Measurements from ENCODE around the gene ARRB1. TPM values are rescaled to one million over a fixed set of nuclear protein-coding genes. Genes with fewer than 3 reads are reported as not detected.

ARRB1 gene
- total RNA-seq, 1 experiment from 2014 or later = 90.1 TPM

DNA sequence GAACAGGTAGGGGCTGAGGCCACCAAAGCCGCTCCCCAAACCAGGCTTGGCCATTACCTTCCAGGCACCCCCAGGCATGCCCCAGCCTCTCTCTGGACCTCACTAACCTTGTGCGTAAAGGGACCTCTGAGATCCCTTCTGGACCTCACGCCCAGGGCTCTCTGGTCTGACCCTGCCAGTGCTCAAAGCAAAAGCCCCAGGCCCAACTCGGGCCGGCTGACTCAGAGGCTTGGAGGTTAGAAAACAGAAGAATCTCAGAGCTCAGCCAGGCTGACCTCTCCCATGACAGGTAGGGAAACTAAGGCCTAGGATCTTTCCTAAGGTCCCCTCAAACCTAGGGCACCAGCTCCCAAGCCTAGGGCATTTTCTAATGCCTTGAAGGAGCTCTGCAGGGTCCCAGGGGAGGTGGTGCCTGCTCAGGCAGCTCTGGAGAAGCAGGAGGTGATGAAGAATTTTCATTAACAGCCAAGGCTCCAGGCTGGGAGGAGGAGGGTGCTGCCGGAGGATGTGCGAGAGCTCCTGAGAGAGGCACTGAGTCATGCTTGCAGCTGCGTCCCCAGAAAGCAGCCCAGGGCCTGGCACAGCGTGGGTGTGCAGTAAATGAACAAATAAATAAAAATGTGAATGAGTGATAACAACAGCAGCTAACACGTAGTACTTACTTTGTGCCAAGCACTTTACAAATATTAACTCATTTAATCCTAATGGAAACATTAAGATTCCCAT lies 25.6 kb downstream of the ARRB1 start:
- ChIA-PET POLR2A (no interaction called here), CTCF (interaction anchor here (1.2 to 2.2 kb wide), 3 partner anchors 14 to 100 kb away, joined by 5 to 9 read pairs (median 7); no protein-coding TSS in a partner anchor)
- no peaks in the 10 kb centered on the region for H3K9me3 Mint-ChIP-seq
- DNase-seq (ENCODE audit: low spot score) (no peak), ATAC-seq (no peak)
- TF ChIP-seq EMX1 (CRISPR knock-in tag; IDR thresholded peaks at IDR 0.05) (no peak), ATF6 (CRISPR knock-in tag; IDR thresholded peaks at IDR 0.05) (no peak), ZNF671 (CRISPR knock-in tag; IDR thresholded peaks at IDR 0.05) (no peak), GRHL2 (CRISPR knock-in tag; IDR thresholded peaks at IDR 0.05; ENCODE audit: insufficient replicate concordance, severe bottlenecking) (no peak), ERG (CRISPR knock-in tag; IDR thresholded peaks at IDR 0.05) (no peak), ZNF425 (CRISPR knock-in tag; conservative IDR thresholded peaks at IDR 0.05) (no peak), SP1 (CRISPR knock-in tag; conservative IDR thresholded peaks at IDR 0.05) (no peak)
- TF ChIP-seq, protein P1, sequence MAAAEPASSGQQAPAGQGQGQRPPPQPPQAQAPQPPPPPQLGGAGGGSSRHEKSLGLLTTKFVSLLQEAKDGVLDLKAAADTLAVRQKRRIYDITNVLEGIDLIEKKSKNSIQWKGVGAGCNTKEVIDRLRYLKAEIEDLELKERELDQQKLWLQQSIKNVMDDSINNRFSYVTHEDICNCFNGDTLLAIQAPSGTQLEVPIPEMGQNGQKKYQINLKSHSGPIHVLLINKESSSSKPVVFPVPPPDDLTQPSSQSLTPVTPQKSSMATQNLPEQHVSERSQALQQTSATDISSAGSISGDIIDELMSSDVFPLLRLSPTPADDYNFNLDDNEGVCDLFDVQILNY (CRISPR knock-in tag; IDR thresholded peaks at IDR 0.05) = no peak
- H3K27ac Mint-ChIP-seq = 0 out of 2 replicates have a peak overlapping the region, but pooled peaks have one; percentile 50
- H3K4me1 Mint-ChIP-seq = peaks cover 81% of the 10 kb centered on the region
- H3K36me3 Mint-ChIP-seq = peaks cover 13% of the 10 kb centered on the region
- no peak overlapping the region for H3K4me3 Mint-ChIP-seq
- no peaks in the 10 kb centered on the region for H3K27me3 Mint-ChIP-seq (ENCODE audit: low read depth)

- no peak for ATAC-seq
- Mint-ChIP-seq H3K4me3 (no peak overlapping the region), H3K9me3 (no peaks in the 10 kb centered on the region), H3K27ac (peak overlapping the region; percentile 91), H3K36me3 (peaks cover 13% of the 10 kb centered on the region), H3K27me3 (ENCODE audit: low read depth) (no peaks in the 10 kb centered on the region), H3K4me1 (peaks cover 81% of the 10 kb centered on the region)
- ChIA-PET CTCF (no interaction called here), POLR2A (no interaction called here)
- TF ChIP-seq ZNF317 (CRISPR knock-in tag; IDR thresholded peaks at IDR 0.05; ENCODE audit: borderline replicate concordance, low read depth) = no peak
- no peak for TF ChIP-seq KAT7 (CRISPR knock-in tag; IDR thresholded peaks at IDR 0.05; ENCODE audit: borderline replicate concordance)
- no peak for TF ChIP-seq CBFB (CRISPR knock-in tag; IDR thresholded peaks at IDR 0.05; ENCODE audit: low read depth)
- no peak for TF ChIP-seq ZNF219 (CRISPR knock-in tag; IDR thresholded peaks at IDR 0.05; ENCODE audit: borderline replicate concordance)
- no peak for TF ChIP-seq PRRX2 (CRISPR knock-in tag; IDR thresholded peaks at IDR 0.05)
- no peak for TF ChIP-seq ZNF425 (CRISPR knock-in tag; conservative IDR thresholded peaks at IDR 0.05)
- no peak for TF ChIP-seq ZNF512 (CRISPR knock-in tag; IDR thresholded peaks at IDR 0.05; ENCODE audit: borderline replicate concordance)
- no peak for TF ChIP-seq ESRRA (CRISPR knock-in tag; IDR thresholded peaks at IDR 0.05; ENCODE audit: borderline replicate concordance)
- no peak for DNase-seq (ENCODE audit: low spot score)
Measured at GRCh38 chr11:75324740-75325139, 26.7 kb downstream of the ARRB1 start.
